HG03175 (cell line): Measurements from ENCODE around the gene RIMS4.
"Not testable (repeated sequence)": the region's sequence is repeated elsewhere in the genome, so short reads cannot be mapped to it uniquely, and the experiment has no call there.

ENCODE experiments used
- ATAC-seq: cut with Tn5 transposase; IDR thresholded peaks from one replicate; pipeline ENCODE4 v1.9.1; 2021; ENCODE audit warnings: mild to moderate bottlenecking, moderate library complexity; ENCODE audit not compliant: unreplicated experiment

RIMS4 gene

GRCh38 chr20:44830995-44831394 is 20.6 kb upstream of the RIMS4 start:
- ATAC-seq = no peak

GRCh38 chr20:44830523-44830922 is 20.2 kb upstream of the RIMS4 start:
- ATAC-seq = no peak

- no peak for ATAC-seq
These were observed 19.3 kb upstream of the RIMS4 start for GRCh38 chr20:44829688-44830087.

DNA sequence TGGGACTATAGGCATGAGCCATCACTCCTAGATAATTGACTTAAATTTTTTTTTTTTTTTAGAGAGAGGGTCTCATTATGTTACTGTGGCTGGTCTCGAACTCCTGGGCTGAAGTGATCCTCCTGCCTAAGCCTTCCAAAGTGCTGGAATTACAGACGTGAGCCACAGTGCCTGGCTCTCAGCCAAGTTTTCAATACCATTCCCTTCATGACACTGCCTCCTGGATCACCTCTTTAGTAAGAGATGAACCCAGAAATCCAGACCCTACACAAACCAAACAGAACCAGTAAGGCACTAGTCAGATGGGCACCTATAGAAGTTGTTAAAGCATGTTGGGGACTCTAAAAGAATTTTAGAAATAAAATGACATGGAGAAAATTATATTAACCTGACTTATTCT is 18.3 kb upstream of the RIMS4 start:
- ATAC-seq = no peak

DNA sequence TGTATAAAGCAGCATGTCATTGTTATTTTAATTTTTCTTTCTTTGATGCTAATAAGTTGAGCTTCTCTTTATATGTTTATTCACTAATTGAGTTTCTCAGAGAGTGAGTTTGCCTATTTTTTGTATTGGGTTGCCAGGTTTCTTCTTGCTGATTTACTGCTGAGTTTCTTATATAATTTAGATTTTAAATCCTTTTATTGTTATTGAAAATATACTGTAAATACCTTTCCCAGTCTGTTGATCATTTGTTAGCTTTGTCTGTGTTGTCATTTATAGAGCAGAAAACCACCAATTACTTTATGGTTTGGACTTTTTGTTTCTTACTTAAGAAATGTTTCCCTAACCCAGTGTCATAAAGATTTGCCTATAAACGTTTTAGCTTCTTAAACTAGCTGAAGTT is 17.1 kb upstream of the RIMS4 start:
- no peak for ATAC-seq

GRCh38 chr20:44821576-44821975 is 11.2 kb upstream of the RIMS4 start:
- ATAC-seq = not testable (repeated sequence)

GRCh38 chr20:44819936-44820335 is 9.6 kb upstream of the RIMS4 start:
- ATAC-seq = no peak

GRCh38 chr20:44817143-44817910 is 7.0 kb upstream of the RIMS4 start:
- ATAC-seq = no peak

DNA sequence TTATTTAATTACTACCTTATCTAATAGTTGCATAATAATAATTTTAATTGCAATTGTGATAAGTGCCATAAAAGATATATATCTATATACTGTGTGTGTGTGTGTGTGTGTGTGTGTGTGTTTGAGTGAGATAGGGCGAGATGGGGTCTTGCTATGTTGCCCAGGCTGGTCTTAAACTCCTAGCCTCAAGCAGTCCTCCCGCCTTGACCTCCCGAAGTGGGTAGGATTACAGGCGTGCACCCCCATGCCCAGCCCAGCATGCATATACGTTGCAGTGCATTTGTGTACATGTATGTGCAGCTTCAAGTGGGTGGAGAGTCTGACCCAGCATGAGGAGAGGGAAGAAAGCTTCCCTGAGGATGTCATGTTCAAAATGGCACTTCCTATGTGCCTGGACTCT is 4.6 kb upstream of the RIMS4 start:
- ATAC-seq = no peak

- no peak for ATAC-seq
These were observed 872 bp upstream of the RIMS4 start for GRCh38 chr20:44811150-44811685.

DNA sequence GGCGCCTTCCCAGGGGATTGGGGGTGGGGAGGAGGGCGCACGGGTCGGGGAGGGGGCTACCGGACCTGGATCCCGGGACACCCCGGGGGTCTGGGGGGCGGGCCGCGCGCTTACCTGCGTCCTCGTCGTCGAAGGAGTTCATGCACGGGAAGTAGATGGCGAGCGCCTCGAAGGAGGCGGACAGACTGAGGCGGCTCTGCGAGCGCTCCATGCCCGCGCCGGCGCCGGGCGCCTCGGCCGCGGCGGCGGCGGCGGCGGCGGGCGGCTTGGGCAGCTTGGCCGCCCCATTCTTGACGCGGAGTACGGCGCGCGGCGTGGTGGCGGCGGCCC is 320 bp downstream of the RIMS4 start:
- no peak for ATAC-seq

GRCh38 chr20:44809380-44810060 is 826 bp downstream of the RIMS4 start:
- no peak for ATAC-seq

DNA sequence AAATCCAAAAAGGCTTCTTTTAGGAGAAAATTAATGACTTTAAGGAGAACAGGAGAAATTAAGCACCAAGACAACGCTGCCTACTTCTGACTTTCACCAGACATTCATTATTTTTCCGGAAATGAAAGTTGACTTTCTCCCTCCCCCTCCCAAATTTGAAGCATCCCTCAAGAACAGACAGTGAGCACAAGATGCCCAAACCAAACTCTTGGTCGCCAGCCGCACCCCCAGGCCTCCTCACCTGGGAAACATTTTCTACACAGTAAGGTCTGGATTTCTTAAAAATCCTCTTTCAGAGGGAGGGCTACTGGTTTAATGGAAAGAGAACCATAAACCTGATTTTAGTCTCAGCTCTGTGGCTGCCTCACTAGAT is 2.7 kb downstream of the RIMS4 start:
- no peak for ATAC-seq

- ATAC-seq = no peak
These were observed 3.2 kb downstream of the RIMS4 start for GRCh38 chr20:44807051-44807683.

DNA sequence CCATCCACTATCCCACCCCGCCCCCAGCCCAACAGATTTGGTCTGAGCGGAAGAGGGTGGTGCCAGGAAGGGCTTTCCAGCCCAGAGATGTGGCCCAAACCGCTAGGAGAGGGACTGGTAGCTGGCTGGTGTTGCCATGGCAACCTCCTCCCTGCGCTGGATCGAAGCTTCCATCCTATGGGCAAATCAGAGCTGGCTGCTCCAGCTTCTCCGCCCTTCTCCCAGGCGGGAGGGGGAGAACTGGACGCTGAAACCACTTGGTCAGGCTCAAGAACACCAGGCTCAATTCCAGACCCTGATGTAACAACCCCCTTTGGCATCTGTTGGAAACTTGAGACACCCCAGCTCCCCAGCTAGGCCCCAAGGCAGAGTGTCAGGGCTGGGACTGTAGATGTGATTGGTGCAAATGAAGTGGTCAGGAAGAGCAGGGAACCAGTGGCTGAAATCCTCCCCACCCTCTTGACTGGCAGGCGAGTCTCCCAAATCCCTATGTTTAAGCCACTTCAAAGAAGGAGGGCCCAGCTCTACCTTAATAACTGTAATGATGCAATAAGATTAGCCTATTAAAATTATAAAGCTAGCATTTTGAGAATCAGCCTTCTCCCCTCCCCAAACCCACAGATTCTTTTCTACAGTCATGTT is 4.2 kb downstream of the RIMS4 start:
- no peak for ATAC-seq

- ATAC-seq = no peak
These were observed 4.9 kb downstream of the RIMS4 start for GRCh38 chr20:44805335-44805978.

DNA sequence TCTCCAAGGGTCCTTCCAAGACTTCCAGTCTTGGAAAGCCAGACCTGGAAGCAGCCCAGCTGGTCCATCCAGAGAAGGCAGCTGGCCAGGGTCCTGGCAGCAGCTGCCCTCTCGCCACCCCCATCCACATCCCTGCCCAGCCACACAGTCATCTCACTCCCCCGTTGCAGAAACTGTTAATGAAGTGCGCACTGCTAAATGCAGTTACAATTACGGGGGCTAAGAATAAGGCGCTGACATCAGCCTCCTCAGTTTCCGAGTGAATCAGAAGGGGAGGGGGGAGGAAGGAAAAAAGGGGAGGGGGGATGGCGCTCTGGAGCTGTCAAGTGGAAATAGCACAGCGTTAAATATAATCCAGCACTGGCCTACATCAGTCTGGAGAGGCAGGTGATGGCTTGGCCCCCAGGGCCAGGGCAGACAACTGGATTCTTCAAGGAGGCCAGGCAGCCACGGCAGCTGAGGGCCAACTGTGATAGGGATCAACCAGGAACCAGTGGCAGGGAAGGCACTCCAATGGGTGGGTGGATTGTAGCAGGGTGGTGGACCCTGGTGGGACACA is 6.9 kb downstream of the RIMS4 start:
- no peak for ATAC-seq

GRCh38 chr20:44802702-44803101 is 7.6 kb downstream of the RIMS4 start:
- no peak for ATAC-seq

DNA sequence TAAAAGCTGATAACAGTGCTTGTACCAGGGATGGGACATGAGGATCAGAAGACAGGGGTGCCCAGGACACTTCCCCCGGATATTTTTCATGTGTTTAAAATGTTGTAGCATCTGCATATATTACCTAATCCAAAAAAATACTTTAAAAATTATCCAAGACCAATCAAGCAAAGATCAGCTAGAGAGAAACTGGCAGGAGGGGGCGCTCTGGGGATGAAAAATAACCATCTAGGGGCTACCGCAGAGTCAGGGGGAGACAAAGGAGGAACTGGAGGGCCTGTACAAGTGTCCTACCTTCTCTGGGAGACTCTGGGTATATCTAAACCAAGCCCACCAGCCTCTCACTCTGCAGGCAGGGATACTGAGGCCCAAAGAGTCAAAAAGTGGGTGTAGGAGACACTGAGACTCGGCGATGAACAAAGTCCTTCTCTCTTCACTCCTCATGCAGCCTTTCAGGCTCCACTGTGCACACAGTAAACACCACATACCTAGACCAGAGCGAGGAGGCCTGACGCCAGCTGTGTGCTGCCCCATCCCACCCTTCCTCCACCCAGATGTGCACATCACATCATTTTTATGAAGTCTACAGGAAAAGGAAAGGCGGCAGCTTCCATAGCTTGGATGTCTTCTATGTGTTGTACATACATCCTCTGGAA is 9.8 kb downstream of the RIMS4 start:
- no peak for ATAC-seq

- no peak for ATAC-seq
These were observed 10.7 kb downstream of the RIMS4 start for GRCh38 chr20:44799691-44800090.
